Activated naive CD8-positive, alpha-beta T cell treated with anti-CD3 and anti-CD28 coated beads, Interleukin-2, amount 50 U/mL, for 16 hours (primary cell): ENCODE data around the gene HCLS1.
"Not testable (repeated sequence)": the region's sequence is repeated elsewhere in the genome, so short reads cannot be mapped to it uniquely, and the experiment has no call there.

Experiments used
- DNase-seq: peaks from one replicate; pipeline ENCODE4 v3.0.0-alpha.2; 2020; ENCODE audit warnings: low read depth, low spot score

Gene HCLS1

DNA sequence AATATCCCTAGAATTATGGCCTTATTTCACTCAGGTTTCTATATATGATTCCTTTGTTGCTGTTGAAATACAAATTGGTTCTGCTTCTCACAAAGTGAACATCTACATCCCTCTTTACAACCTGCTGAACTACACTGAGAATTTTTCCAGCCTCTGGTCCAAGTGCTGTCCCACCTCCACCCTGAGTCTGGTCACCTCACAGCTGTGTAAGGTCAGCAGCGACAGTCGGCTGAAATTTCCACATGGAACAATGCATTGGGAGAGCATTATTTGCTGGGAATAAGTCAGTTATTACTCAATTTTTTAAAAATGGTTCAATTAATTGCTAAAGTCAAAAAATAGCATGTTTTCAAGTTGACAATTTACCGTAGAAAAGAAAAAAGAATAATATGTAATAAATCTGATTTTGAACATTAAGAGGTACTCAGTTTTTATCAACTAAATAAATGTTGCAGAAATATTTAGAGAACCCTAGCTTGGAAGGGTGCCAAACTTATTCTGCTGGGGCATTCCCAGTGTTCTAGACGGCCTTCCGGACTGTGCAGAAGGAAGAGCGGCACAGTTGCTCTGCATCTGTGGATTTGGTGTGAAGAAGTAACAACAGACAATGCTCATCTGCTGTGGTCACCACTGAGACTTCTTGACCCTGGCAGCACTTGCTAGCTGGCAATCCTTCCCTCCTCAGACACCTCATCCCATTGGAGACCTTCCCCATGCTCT lies 1.8 kb downstream of the HCLS1 start:
- no peak for DNase-seq

DNA sequence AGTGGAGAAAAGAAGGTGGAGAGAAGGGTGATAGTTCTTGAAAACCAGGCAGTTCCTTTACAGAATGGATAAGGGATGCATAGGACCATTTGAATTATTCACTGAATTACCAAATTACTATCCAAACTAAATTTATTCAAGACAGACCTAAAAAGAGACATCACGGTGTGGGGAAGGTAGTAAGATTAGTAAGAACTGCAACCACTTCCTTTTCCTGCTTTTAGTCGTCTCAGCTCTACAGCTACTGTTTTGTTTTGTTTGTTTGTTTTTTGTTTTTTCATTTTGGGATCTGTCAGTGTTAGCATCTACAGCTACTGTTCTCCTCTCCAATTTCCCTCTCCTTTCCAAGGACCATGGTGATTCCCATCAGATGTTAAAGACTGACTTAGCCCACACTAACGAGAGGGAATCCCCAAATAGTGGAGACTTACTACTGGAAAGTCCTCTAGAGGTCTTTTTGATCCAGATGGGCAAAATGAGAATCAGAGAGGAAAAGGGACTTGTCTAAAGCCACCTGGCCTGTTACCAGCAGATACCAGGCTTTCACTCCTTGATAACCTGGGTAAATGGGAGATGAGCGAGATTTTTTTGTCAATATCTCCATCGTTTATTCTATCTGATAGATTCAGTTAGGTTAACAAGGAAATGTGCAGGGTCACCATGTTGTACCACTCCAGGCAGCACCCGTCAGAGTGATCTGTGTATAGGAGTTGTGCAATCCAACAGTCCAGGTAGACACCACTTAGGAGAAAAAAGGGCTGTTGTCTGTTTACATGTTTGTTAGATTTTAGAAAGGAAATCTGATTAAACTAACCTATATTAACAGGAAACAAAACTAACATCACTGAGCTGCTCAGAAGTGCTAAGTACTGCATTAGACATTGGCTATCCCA lies 6.0 kb downstream of the HCLS1 start:
- no peak for DNase-seq

GRCh38 chr3:121651684-121652083 lies 9.0 kb downstream of the HCLS1 start:
- DNase-seq = no peak

GRCh38 chr3:121649645-121650044 lies 11.1 kb downstream of the HCLS1 start:
- DNase-seq = no peak

GRCh38 chr3:121648219-121648958 lies 12.3 kb downstream of the HCLS1 start:
- DNase-seq = no peak

GRCh38 chr3:121645054-121645453 lies 15.6 kb downstream of the HCLS1 start:
- DNase-seq = no peak

DNA sequence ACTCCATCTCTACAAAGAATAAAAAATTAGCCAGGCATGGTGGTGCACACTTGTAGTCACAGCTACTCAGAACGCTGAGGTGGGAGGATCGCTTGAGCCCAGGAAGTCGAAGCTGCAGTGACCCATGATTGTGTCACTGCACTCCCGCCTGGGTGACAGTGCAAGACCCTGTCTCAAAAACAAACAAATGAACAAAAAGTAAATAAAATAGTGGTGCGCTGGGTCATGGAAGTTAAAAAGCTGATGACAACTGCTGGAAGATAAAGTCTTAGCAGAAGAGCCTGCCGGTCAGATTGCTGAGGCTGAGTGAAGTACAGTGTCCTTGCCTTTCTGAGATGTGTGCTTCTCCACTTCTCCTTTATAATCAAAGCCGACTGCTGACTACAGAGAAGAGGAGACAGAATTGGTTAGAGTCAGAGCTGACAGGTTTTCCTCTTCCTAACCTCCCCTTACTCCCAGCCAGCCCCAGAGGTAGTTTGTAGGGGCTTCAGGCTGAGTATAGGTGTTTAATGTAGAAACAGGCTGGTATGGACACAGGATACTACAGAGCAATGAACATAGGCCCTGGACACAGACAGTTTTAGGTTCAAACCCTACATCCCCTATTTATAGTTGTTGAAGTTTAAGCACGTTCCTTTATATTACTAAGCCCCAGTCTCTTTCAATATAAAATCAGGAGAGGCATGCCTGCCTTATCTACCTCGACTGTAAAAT lies 17.9 kb downstream of the HCLS1 start:
- no peak for DNase-seq

- no peak for DNase-seq
Measured at GRCh38 chr3:121641127-121641526, 19.6 kb downstream of the HCLS1 start.

GRCh38 chr3:121637922-121638321 lies 22.8 kb downstream of the HCLS1 start:
- no peak for DNase-seq

DNA sequence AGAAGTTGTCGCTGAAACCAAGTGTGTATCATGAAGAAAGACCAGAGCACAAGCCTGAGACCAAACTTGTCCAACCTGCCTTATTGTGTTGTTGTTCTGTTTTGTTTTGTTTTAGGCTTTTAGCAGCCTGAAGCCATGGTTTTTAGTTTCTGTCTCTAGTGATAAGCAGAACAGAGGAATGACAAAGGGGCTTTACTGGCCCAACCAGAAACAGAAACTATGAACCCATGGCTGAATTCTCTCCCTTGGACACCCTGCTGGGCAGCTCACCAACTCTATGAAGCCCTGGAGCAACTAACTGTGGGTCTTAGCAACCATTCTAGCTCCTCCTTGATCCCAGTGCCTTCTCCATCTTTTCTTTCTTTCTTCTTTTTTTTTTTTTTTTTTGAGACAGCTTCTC lies 30.3 kb downstream of the HCLS1 start:
- no peak for DNase-seq

- no peak for DNase-seq
Measured at GRCh38 chr3:121629601-121630000, 31.1 kb downstream of the HCLS1 start.

GRCh38 chr3:121627622-121628021 lies 33.1 kb downstream of the HCLS1 start:
- DNase-seq = no peak

DNA sequence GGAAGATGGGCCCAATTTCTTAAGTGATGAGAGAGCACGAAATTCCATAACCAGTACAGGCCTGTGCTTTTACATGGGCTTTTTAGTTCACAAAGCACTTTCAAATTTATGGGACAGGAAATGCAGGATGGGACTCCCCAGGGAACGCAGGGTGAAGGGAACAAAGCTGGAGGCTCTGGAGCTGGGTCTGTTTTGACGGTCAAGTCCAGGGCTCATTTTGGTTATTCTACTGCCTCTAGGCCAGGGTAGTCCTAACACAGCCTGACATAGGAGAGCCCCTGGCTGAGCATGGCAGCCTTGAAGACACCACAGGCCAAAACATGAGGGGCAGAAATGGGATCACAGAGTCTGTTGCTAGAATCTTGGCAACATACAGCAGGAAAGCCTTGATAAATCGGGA lies 33.5 kb downstream of the HCLS1 start:
- DNase-seq = no peak

- no peak for DNase-seq
Measured at GRCh38 chr3:121626495-121626894, 34.2 kb downstream of the HCLS1 start.

GRCh38 chr3:121624147-121624899 lies 36.4 kb downstream of the HCLS1 start:
- DNase-seq = no peak

DNA sequence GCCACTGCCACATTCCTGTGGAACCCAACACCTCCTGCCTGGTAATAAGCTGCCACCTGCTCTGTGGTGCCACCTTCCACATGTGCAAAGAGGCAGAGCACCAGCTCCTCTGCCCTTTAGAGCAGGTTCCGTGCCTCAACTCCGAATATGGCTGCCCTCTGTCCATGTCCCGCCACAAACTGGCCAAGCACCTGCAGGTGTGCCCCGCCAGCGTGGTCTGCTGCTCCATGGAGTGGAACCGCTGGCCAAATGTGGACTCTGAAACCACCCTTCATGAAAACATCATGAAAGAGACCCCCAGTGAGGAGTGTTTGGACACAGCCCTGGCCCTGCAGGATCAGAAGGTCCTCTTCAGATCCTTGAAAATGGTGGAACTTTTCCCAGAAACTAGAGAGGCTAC lies 39.2 kb downstream of the HCLS1 start:
- no peak for DNase-seq

- DNase-seq = no peak
Measured at GRCh38 chr3:121619691-121620090, 41.0 kb downstream of the HCLS1 start.

DNA sequence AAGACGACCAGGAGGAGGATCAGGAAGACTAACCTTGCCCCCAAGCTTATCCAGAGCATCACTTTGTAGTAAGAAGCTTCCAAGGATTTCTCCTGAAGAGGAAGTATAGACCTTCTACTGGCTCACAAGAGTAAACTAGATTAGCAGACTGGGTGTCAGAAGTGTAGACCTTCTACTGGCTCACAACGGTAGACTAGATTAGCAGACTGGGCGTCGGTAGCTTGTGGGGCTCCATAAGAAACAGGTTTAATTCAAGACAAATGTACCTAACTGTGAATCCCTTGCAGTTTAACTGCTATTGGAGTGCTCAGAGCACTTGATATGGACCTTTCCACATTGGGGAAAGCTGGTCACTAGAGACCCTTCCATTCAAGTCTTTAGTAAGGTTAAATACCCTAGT lies 54.6 kb downstream of the HCLS1 start:
- DNase-seq = no peak

DNA sequence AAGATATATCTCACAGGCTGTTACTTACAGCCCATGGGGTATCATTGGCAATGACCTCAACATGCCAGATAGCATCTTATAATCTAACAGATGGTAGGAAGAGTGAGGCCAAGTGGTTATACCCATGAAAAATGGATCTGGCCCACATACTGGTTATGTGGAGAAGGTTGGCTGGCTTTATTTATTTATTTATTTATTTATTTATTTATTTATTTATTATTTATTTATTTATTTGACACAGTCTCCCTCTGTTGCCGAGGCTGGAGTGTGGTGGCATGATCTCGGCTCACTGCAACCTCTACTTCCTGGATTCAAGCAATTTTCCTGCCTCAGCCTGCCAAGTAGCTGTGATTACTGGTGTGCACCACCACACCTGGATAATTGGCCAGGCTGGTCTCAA lies 55.9 kb downstream of the HCLS1 start:
- DNase-seq = no peak

DNA sequence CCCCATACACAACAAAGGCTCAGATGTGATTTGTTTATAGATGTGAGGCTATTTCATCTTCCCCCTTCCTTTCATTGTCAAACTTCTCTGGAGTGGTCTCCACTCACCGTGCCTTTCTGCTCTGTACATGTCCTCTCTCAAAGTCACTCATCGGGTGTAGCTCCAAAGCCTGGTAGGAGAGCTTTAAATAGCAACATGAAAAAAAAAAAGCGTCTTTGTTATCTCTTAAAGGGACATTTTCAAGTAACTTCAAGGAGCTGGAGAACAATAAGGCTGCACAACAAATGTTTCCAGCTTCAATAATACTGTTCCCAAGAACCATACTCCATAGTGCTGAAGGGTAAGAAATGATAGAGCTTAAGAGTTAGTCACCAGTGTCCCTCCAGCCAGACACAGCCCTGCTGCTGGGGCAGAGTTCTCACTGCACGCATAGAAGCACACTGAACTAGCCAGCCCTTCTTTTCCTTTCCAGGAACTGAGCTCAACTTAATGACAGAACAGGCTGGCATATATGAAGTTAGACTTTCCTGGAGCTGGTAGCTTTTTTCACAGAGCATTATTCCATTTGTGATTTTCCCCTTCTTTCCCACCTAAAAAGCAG lies 59.4 kb downstream of the HCLS1 start:
- DNase-seq = no peak

- not testable (repeated sequence) for DNase-seq
Measured at GRCh38 chr3:121599900-121600299, 60.8 kb downstream of the HCLS1 start.
